ENCODE measurements around the gene TIMM8B. TPM values are rescaled to one million over a fixed set of nuclear protein-coding genes. Genes with fewer than 3 reads are reported as not detected.

TIMM8B gene
- total and polyA plus RNA-seq, 9 of the 15 experiments (the other 6 are each of a cell fraction or from before 2014, with no cell fraction given) = 95.8 to 338 (median 145) TPM

DNA sequence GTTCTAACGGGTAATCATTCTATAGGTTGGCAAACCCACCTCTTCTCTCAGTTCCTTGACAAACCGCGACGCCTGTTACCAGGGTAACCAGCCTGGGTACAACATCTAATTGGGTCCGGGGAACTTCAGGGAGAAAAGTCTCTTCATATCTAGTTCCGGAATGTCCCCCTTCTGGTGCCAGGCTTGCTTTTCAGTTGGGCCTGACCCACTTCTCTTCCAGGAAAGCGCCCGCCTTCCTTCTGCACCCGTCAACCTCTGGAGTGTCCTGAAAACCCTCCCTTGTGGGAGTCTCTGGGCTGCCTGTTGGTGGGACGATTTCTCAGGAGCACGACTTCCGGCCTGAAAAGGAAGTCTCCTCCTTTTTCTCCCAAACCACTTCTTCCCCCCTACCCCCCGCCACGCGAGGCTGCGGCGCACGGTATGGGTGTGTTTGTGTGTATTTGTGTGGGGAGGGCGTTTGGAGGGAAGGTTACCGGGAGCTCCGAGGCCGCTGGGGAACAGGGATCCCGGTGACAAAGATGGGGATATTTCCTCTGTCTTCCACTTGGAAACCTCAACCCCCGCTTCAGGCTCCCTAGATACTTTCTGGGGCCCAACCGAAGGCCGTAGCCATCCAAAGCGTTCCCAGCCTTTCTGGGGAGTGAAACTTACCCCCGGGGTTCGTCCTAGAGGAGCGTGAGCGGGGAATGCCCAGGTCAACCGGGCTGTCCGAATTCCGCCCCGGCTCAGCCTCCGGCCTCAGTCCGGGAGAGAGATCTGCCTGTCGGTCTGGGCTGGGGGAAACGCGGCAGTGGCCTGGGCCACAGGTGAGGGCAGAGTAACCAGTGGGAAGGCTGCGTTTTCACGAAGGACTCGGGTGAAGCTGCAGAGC, 12.4 kb downstream of the TIMM8B start, which contains the start of the genes NKAPD1 and PIH1D2 (continued):
- TF ChIP-seq NBN (IDR thresholded peaks at IDR 0.05; ENCODE audit: low read depth) (peak; percentile 87), NCOA2 (IDR thresholded peaks at IDR 0.05; ENCODE audit: partially characterized antibody in 2 of 2) (no peak), KHSRP (IDR thresholded peaks at IDR 0.05) (no peak), HMGN3 (IDR thresholded peaks at IDR 0.05; ENCODE audit: borderline replicate concordance, extremely low read depth, insufficient read length, low read depth, low read length) (no peak), TARDBP (IDR thresholded peaks at IDR 0.05) (peak; percentile 53; the same call in 1 of the 2 replicates), SMAD1 (IDR thresholded peaks at IDR 0.05; ENCODE audit: low read depth, low read length, partially characterized antibody) (peak; percentile 63), SNIP1 (IDR thresholded peaks at IDR 0.05; ENCODE audit: low read depth) (peak; percentile 47; the same call in 1 of the 2 replicates), CTBP1 (IDR thresholded peaks at IDR 0.05; ENCODE audit: borderline replicate concordance) (peak; percentile 84), DDX20 (tag; IDR thresholded peaks at IDR 0.05; ENCODE audit: low read depth) (no peak), JUNB (CRISPR knock-in tag; conservative IDR thresholded peaks at IDR 0.05) (no peak), BCOR (IDR thresholded peaks at IDR 0.05) (peak; percentile 22; the same call in 1 of the 2 replicates), LCOR (CRISPR knock-in tag; IDR thresholded peaks at IDR 0.05) (peak; percentile 91), ARID2 (IDR thresholded peaks at IDR 0.05) (no peak), MCM7 (IDR thresholded peaks at IDR 0.05) (0 out of 4 replicates have a peak, but pooled peaks have one; percentile 29 to 93), HDAC8 (tag; IDR thresholded peaks at IDR 0.05) (peak; percentile 80; the same call in 1 of the 2 replicates), ZNF507 (tag; conservative IDR thresholded peaks at IDR 0.05) (no peak), C11orf30 (IDR thresholded peaks at IDR 0.05; ENCODE audit: low read depth) (peak; percentile 99), ZNF143 (CRISPR knock-in tag; IDR thresholded peaks at IDR 0.05) (peak; percentile 45; the same call in 1 of the 2 replicates), NFRKB (IDR thresholded peaks at IDR 0.05; ENCODE audit: low read depth) (peak; percentile 79; the same call in 1 of the 2 replicates), CBX1 (IDR thresholded peaks at IDR 0.05; ENCODE audit: low read depth) (no peak), POLR2AphosphoS2 (IDR thresholded peaks at IDR 0.05; ENCODE audit: low read length) (no peak), ZNF583 (CRISPR knock-in tag; IDR thresholded peaks at IDR 0.05) (peak; percentile 7; the same call in 1 of the 2 replicates), ESRRA (IDR thresholded peaks at IDR 0.05; ENCODE audit: borderline replicate concordance, low read depth) (peak; percentile 84), CSDE1 (IDR thresholded peaks at IDR 0.05) (peak in 1 of 2 experiments; percentile 91; a peak in 2 of 4 replicates), NFATC3 (IDR thresholded peaks at IDR 0.05) (peak; percentile 95), FOXK1 (CRISPR knock-in tag; IDR thresholded peaks at IDR 0.05; ENCODE audit: borderline replicate concordance) (peak; percentile 57; the same call in 1 of the 2 replicates)
- TF ChIP-seq, protein P1, sequence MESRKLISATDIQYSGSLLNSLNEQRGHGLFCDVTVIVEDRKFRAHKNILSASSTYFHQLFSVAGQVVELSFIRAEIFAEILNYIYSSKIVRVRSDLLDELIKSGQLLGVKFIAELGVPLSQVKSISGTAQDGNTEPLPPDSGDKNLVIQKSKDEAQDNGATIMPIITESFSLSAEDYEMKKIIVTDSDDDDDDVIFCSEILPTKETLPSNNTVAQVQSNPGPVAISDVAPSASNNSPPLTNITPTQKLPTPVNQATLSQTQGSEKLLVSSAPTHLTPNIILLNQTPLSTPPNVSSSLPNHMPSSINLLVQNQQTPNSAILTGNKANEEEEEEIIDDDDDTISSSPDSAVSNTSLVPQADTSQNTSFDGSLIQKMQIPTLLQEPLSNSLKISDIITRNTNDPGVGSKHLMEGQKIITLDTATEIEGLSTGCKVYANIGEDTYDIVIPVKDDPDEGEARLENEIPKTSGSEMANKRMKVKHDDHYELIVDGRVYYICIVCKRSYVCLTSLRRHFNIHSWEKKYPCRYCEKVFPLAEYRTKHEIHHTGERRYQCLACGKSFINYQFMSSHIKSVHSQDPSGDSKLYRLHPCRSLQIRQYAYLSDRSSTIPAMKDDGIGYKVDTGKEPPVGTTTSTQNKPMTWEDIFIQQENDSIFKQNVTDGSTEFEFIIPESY (CRISPR knock-in tag; IDR thresholded peaks at IDR 0.05) = 0 out of 2 replicates have a peak, but pooled peaks have one; percentile 44
- TF ChIP-seq, protein P2, sequence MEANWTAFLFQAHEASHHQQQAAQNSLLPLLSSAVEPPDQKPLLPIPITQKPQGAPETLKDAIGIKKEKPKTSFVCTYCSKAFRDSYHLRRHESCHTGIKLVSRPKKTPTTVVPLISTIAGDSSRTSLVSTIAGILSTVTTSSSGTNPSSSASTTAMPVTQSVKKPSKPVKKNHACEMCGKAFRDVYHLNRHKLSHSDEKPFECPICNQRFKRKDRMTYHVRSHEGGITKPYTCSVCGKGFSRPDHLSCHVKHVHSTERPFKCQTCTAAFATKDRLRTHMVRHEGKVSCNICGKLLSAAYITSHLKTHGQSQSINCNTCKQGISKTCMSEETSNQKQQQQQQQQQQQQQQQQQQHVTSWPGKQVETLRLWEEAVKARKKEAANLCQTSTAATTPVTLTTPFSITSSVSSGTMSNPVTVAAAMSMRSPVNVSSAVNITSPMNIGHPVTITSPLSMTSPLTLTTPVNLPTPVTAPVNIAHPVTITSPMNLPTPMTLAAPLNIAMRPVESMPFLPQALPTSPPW (CRISPR knock-in tag; IDR thresholded peaks at IDR 0.05) = peak; percentile 90
